Ascending aorta (tissue), 2 donors: ENCODE results near the gene BRCC3. TPM values are rescaled to one million over a fixed set of nuclear protein-coding genes. Genes with fewer than 3 reads are reported as not detected.
"Not testable (repeated sequence)": the region's sequence is repeated elsewhere in the genome, so short reads cannot be mapped to it uniquely, and the experiment has no call there.

Experiments
- DNase-seq, 2 donors: peaks; one replicate each; pipeline ENCODE4 v3.0.0-alpha.2; 2019; ENCODE audit warnings: low spot score in 2 of 2
- H3K27ac ChIP-seq, 2 donors: fragments of 200-600 bp; sonication (generic); one replicate each; pipeline ENCODE4 v1.5.1; 2016 to 2017; ENCODE audit warnings: mild to moderate bottlenecking in 1 of 2
- H3K27me3 ChIP-seq: fragments of 200-600 bp; sonication (generic); one replicate; pipeline ENCODE4 v1.5.1; 2017
- H3K36me3 ChIP-seq, 2 donors: fragments of 200-600 bp; sonication (generic); one replicate each; pipeline ENCODE4 v1.5.1; 2016
- H3K4me1 ChIP-seq, 2 donors: fragments of 200-600 bp; sonication (generic); one replicate each; pipeline ENCODE4 v1.5.1; 2016 to 2017; ENCODE audit warnings: mild to moderate bottlenecking in 1 of 2
- H3K4me3 ChIP-seq, 2 donors: fragments of 200-600 bp; sonication (generic); one replicate each; pipeline ENCODE4 v1.5.1; 2016 to 2017; ENCODE audit warnings: mild to moderate bottlenecking in 1 of 2
- H3K9me3 ChIP-seq, 2 donors: fragments of 200-600 bp; sonication (generic); one replicate each; pipeline ENCODE4 v1.5.1; 2016
- CTCF ChIP-seq, 3 experiments: fragments of 200-600 bp in 2 of 3; fragments of 450-650 bp in 1 of 3; sonication (generic) in 2 of 3; IDR thresholded peaks; one replicate each; pipeline ENCODE4 v1.5.1; 2016 to 2019; ENCODE audit warnings: antibody characterized with exemption in 3 of 3, mild to moderate bottlenecking in 1 of 3, moderate library complexity in 1 of 3
- intact Hi-C: fragments of 100-400 bp; cut with DNase I; formaldehyde crosslinking; loops from one replicate; pipeline ENCODE4 v1.15.1; 2023
- total RNA-seq: library from RNA; depleted of rRNA; stranded (reverse); fragments of >200 nt; gene quantifications from one replicate; pipeline ENCODE4 v1.1.0, GENCODE V29; 2016

The BRCC3 gene
- total RNA-seq, 1 donor from 2014 or later, result 9.4 TPM

DNA sequence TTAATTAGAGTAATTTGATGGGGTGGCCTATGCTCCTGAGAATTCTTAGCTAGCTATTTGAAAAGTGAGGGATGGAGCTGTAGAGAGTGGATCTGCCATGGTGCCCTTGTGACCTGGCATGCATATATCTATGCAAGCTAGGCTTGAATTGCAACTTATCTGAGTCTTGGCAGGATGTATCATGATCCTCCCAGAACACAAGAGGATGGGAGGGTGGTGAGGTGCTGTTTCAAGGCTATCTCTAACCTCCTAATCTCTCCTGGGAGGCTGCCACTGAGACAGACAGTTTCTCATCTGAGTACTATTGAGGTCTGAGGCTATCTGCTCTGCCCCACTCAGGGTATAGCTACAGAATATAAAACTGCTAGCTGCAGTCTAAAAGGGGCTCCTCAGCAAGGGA lies 56.6 kb downstream of the BRCC3 start:
- intact Hi-C loops, result no loop called here
- H3K36me3 ChIP-seq, result no peaks in the 10 kb centered on the region
- no peak for DNase-seq
- H3K9me3 ChIP-seq, result peaks cover 0 to 30% of the 10 kb centered on the region in 2 donors
- no peaks in the 10 kb centered on the region for H3K27me3 ChIP-seq
- H3K4me1 ChIP-seq, result no peaks in the 10 kb centered on the region
- H3K27ac ChIP-seq, result no peak overlapping the region
- no peak overlapping the region for H3K4me3 ChIP-seq
- no peak for TF ChIP-seq CTCF (IDR thresholded peaks at IDR 0.05)

GRCh38 chrX:155132110-155132509 lies 60.8 kb downstream of the BRCC3 start:
- TF ChIP-seq CTCF (IDR thresholded peaks at IDR 0.05), result no peak
- no peak for DNase-seq
- no peak overlapping the region for H3K27ac ChIP-seq

GRCh38 chrX:155134255-155134654 lies 62.9 kb downstream of the BRCC3 start:
- DNase-seq, result no peak
- Histone ChIP-seq H3K9me3 (peaks cover 0 to 8% of the 10 kb centered on the region in 2 donors), H3K4me3 (no peak overlapping the region), H3K27ac (no peak overlapping the region), H3K4me1 (no peaks in the 10 kb centered on the region), H3K27me3 (no peaks in the 10 kb centered on the region), H3K36me3 (no peaks in the 10 kb centered on the region)
- TF ChIP-seq CTCF (IDR thresholded peaks at IDR 0.05), result no peak
- intact Hi-C loops, result no loop called here

More at GRCh38 chrX:155132110-155132509, 60.8 kb downstream of the BRCC3 start:
- no peak overlapping the region for H3K4me3 ChIP-seq
- no peaks in the 10 kb centered on the region for H3K36me3 ChIP-seq
- H3K4me1 ChIP-seq, result no peaks in the 10 kb centered on the region
- no peaks in the 10 kb centered on the region for H3K27me3 ChIP-seq
- intact Hi-C loops, result no loop called here
- H3K9me3 ChIP-seq, result peaks cover 0 to 22% of the 10 kb centered on the region in 2 donors

DNA sequence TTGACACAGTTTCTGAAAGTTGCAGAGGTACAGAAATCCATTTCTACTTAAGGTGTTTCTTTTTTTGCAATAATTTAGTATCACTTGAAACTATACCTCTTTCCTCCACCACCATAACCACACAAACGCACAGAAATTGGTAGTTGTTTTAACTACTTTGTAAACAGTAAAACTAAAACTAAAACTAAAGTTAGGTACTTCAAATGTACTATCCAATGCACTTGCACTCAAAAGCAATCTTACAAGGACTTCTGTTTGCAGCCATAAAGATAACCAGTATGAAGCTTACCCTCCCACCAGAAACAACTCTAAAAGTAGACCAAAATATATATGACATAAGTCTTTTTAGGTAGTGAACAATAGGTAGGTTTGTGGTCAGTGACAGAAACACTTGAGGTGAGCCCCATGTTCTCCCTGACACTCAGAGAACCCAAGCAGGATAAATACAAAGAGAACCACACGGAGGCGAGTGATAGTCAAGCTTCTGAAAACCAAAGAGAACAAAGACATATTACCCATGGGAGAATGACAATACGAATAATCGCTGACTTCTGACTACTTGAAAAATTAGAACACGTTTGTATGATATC lies 72.7 kb downstream of the BRCC3 start:
- Histone ChIP-seq H3K4me1 (no peaks in the 10 kb centered on the region), H3K4me3 (no peak overlapping the region), H3K27me3 (no peaks in the 10 kb centered on the region), H3K27ac (no peak overlapping the region), H3K9me3 (no peaks in the 10 kb centered on the region), H3K36me3 (no peaks in the 10 kb centered on the region)
- TF ChIP-seq CTCF (IDR thresholded peaks at IDR 0.05), result no peak
- no peak for DNase-seq
- intact Hi-C loops, result no loop called here

GRCh38 chrX:155144926-155145325 lies 73.6 kb downstream of the BRCC3 start:
- Histone ChIP-seq H3K27me3 (no peaks in the 10 kb centered on the region), H3K27ac (no peak overlapping the region), H3K36me3 (no peaks in the 10 kb centered on the region), H3K4me1 (no peaks in the 10 kb centered on the region), H3K9me3 (no peaks in the 10 kb centered on the region), H3K4me3 (no peak overlapping the region)
- no peak for TF ChIP-seq CTCF (IDR thresholded peaks at IDR 0.05)
- no peak for DNase-seq
- intact Hi-C loops, result loop anchor here (5.0 kb wide), 1 partner anchor 228 kb away; no protein-coding TSS in a partner anchor

DNA sequence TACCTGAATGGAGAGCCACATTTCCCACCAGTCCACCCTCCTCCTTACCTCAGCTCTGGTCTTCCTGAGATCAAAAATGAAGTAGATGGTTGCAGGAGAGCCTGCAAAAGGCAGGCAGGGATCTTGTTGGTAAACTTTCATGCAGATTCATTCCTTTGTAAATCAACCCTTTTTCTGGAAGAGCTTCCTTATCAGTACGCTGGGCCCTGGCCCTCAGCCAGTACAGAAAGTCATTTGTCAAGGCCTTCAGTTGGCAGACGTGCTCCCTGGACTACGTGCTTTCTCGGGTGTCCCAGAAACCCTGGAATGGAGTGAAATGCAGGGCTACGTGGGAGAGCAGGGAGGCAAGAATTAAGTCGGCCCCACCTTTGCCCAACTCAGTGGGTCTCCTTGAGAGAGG lies 76.3 kb downstream of the BRCC3 start:
- not testable (repeated sequence) for H3K9me3 ChIP-seq, H3K4me3 ChIP-seq, H3K36me3 ChIP-seq, H3K27ac ChIP-seq, H3K27me3 ChIP-seq, H3K4me1 ChIP-seq, DNase-seq
- intact Hi-C loops, result loop anchor here (5.0 kb wide), 1 partner anchor 230 kb away; no protein-coding TSS in a partner anchor

- not testable (repeated sequence) for H3K4me1 ChIP-seq, H3K9me3 ChIP-seq, DNase-seq, H3K36me3 ChIP-seq, H3K27me3 ChIP-seq, H3K4me3 ChIP-seq, H3K27ac ChIP-seq
- intact Hi-C loops, result loop anchor here (5.0 kb wide), 1 partner anchor 231 kb away; no protein-coding TSS in a partner anchor
Measured at GRCh38 chrX:155148166-155148565, 76.9 kb downstream of the BRCC3 start.
